Measurements from ENCODE around the gene VAV1. TPM values are rescaled to one million over a fixed set of nuclear protein-coding genes. Genes with fewer than 3 reads are reported as not detected.
"Not testable (repeated sequence)": the region's sequence is repeated elsewhere in the genome, so short reads cannot be mapped to it uniquely, and the experiment has no call there.

The VAV1 gene
- total and polyA plus RNA-seq, 2 donors (not counting 3 experiments of a cell fraction or from before 2014, with no cell fraction given): not detected

DNA sequence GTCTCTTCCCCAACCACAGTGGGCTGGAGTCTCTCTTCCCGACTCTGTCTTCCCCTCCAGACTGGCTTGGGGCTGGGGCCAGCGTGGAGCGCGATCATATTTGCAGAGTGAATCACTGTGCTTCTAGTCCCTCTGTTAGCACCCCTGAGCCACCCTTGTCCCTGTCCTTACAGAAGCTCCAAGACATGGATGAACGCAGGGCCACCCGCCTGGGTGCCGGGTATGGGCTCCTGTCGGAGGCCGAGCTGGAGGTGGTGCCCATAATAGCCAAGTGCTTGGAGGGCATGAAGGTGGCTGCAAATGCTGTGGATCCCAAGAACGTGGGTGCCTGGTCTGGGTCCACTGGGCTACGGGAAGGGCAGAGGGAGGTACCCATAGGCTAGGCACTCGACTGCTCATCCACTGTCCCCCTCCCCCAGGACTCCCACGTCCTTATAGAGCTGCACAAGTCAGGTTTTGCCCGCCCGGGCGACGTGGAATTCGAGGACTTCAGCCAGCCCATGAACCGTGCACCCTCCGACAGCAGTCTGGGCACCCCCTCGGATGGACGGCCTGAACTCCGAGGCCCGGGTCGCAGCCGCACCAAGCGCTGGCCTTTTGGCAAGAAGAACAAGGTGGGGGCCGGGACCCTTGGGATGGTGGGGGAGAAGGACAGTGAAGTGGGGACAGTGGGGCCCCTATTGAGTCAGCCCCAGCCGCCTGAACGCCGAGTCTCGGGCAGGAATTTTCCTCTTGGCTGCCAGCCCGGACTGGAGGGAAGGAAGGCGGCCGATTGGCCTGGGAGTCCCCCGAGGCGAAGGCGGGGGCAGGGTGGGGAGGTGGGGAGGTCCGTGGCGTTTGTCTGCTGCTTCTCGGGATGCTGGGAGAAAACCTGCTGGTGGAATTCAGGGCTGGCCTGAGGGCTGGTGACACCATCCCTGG is 27.9 kb upstream of the VAV1 start:
- peak; percentile 91 for FAIRE-seq

DNA sequence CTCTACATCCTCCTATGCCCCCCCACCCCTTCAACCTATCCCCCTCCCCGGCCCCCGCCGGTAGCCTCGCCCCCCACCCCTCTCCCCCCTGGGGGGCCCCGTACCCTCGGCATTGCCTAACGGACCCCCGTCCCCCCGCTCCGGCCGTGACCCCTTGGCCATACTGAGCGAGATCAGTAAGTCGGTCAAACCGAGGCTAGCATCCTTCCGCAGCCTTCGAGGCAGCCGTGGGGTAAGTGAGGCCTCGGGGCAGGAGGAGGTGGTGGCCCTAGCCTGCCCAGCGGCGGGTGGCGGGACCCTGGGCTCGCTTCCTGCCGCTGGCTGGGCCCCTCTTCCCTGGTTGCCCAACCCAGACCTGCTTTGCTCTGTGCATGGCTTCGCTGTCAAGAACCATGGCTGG is 26.5 kb upstream of the VAV1 start:
- Histone ChIP-seq H3K4me1 (ENCODE audit: control insufficient read depth, extremely low read depth, insufficient read depth, low read length) (peaks cover 26% of the 10 kb centered on the region), H3K9me3 (replicated peaks; ENCODE audit: control insufficient read depth, insufficient read depth, low read length) (no peaks in the 10 kb centered on the region), H4K20me1 (replicated peaks; ENCODE audit: control insufficient read depth, extremely low read depth, insufficient read depth, low read length) (no peaks in the 10 kb centered on the region), H3K9ac (replicated peaks; ENCODE audit: extremely low read depth, insufficient read depth, low read length) (no peak overlapping the region), H3K36me3 (ENCODE audit: control insufficient read depth in 2 of 2, extremely low read depth in 1 of 2, insufficient read depth in 2 of 2, low read length in 2 of 2) (peaks cover 9 to 35% of the 10 kb centered on the region in 2 experiments), H3K4me3 (replicated peaks in 1 of 3; ENCODE audit: insufficient read depth in 1 of 3, low read depth in 1 of 3, low read length in 3 of 3) (no peak overlapping the region), H3K9me1 (replicated peaks; ENCODE audit: control insufficient read depth, extremely low read depth, insufficient read depth, low read length) (no peaks in the 10 kb centered on the region), H2AFZ (ENCODE audit: low read depth, low read length) (no peak overlapping the region), H3K27ac (ENCODE audit: insufficient read depth, low read depth, low read length) (no peak overlapping the region), H3K27me3 (ENCODE audit: control insufficient read depth in 2 of 2, insufficient read depth in 2 of 2, low read length in 2 of 2) (no peaks in the 10 kb centered on the region), H3K79me2 (ENCODE audit: control insufficient read depth, insufficient read depth, low read length) (peaks cover 24% of the 10 kb centered on the region), H3K4me2 (ENCODE audit: insufficient read depth, low read length) (no peak overlapping the region)
- TF ChIP-seq FOS (IDR thresholded peaks at IDR 0.05; ENCODE audit: borderline replicate concordance, insufficient read depth, low read length): no peak
- TF ChIP-seq POLR2AphosphoS5 (IDR thresholded peaks at IDR 0.05; ENCODE audit: insufficient read depth, low read depth, low read length): no peak
- TF ChIP-seq, protein P1, sequence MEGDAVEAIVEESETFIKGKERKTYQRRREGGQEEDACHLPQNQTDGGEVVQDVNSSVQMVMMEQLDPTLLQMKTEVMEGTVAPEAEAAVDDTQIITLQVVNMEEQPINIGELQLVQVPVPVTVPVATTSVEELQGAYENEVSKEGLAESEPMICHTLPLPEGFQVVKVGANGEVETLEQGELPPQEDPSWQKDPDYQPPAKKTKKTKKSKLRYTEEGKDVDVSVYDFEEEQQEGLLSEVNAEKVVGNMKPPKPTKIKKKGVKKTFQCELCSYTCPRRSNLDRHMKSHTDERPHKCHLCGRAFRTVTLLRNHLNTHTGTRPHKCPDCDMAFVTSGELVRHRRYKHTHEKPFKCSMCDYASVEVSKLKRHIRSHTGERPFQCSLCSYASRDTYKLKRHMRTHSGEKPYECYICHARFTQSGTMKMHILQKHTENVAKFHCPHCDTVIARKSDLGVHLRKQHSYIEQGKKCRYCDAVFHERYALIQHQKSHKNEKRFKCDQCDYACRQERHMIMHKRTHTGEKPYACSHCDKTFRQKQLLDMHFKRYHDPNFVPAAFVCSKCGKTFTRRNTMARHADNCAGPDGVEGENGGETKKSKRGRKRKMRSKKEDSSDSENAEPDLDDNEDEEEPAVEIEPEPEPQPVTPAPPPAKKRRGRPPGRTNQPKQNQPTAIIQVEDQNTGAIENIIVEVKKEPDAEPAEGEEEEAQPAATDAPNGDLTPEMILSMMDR (IDR thresholded peaks at IDR 0.05; ENCODE audit: extremely low read depth in 1 of 2, insufficient read depth in 1 of 2, low read depth in 1 of 2, low read length in 2 of 2): no peak
- TF ChIP-seq EZH2 (IDR thresholded peaks at IDR 0.05; ENCODE audit: borderline replicate concordance, low read depth, low read length, severe bottlenecking): no peak
- dilution Hi-C loops (cut with MboI; ENCODE audit: extremely low pct_ligation_motif_present, low sequenced_read_pairs) (no loop called here), intact Hi-C loops (cut with micrococcal nuclease) (loop anchor here (1.0 kb wide), 1 partner anchor 7 kb away; no protein-coding TSS in a partner anchor)
- FAIRE-seq: no peak
- no TSS peak for BruUV-seq (replicated peaks)
- ChIA-PET POLR2A (no interaction called here), CTCF (no interaction called here)
- DNase-seq (ENCODE audit: low read depth, low spot score): no peak

More for the DNA sequence above, 27.9 kb upstream of the VAV1 start:
- peak; percentile 78 for DNase-seq (ENCODE audit: low read depth, low spot score)
- H4K20me1 ChIP-seq (replicated peaks; ENCODE audit: control insufficient read depth, extremely low read depth, insufficient read depth, low read length): no peaks in the 10 kb centered on the region
- H3K9me3 ChIP-seq (replicated peaks; ENCODE audit: control insufficient read depth, insufficient read depth, low read length): no peaks in the 10 kb centered on the region
- H3K27ac ChIP-seq (ENCODE audit: insufficient read depth, low read depth, low read length): peak overlapping the region; percentile 70
- H3K9me1 ChIP-seq (replicated peaks; ENCODE audit: control insufficient read depth, extremely low read depth, insufficient read depth, low read length): no peaks in the 10 kb centered on the region
- peaks cover 9 to 30% of the 10 kb centered on the region in 2 experiments for H3K36me3 ChIP-seq (ENCODE audit: control insufficient read depth in 2 of 2, extremely low read depth in 1 of 2, insufficient read depth in 2 of 2, low read length in 2 of 2)
- H2AFZ ChIP-seq (ENCODE audit: low read depth, low read length): no peak overlapping the region
- no peak overlapping the region for H3K4me3 ChIP-seq (replicated peaks in 1 of 3; ENCODE audit: insufficient read depth in 1 of 3, low read depth in 1 of 3, low read length in 3 of 3)
- no peaks in the 10 kb centered on the region for H3K27me3 ChIP-seq (ENCODE audit: control insufficient read depth in 2 of 2, insufficient read depth in 2 of 2, low read length in 2 of 2)
- peak overlapping the region; percentile 17 for H3K9ac ChIP-seq (replicated peaks; ENCODE audit: extremely low read depth, insufficient read depth, low read length)
- intact Hi-C loops (cut with micrococcal nuclease) (loop anchor here (1.0 to 5.0 kb wide), 2 partner anchors 9 to 1832 kb away; no protein-coding TSS in a partner anchor), dilution Hi-C loops (cut with MboI; ENCODE audit: extremely low pct_ligation_motif_present, low sequenced_read_pairs) (no loop called here)
- TF ChIP-seq MYC (IDR thresholded peaks at IDR 0.05; ENCODE audit: low read depth, low read length): no peak
- TF ChIP-seq POLR2A (IDR thresholded peaks at IDR 0.05; ENCODE audit: low read depth, low read length): no peak
- TF ChIP-seq FOS (IDR thresholded peaks at IDR 0.05; ENCODE audit: borderline replicate concordance, insufficient read depth, low read length): peak; percentile 44
- TF ChIP-seq POLR2AphosphoS5 (IDR thresholded peaks at IDR 0.05; ENCODE audit: insufficient read depth, low read depth, low read length): peak; percentile 69
- peaks cover 37% of the 10 kb centered on the region for H3K79me2 ChIP-seq (ENCODE audit: control insufficient read depth, insufficient read depth, low read length)
- POLR2A ChIA-PET: no interaction called here
- CTCF ChIA-PET: interaction anchor here (1.4 to 1.5 kb wide), 3 partner anchors 59 to 228 kb away, joined by 4 to 6 read pairs (median 4); no protein-coding TSS in a partner anchor
- H3K4me2 ChIP-seq (ENCODE audit: insufficient read depth, low read length): peak overlapping the region; percentile 5
- H3K4me1 ChIP-seq (ENCODE audit: control insufficient read depth, extremely low read depth, insufficient read depth, low read length): peaks cover 26% of the 10 kb centered on the region
- BruUV-seq (replicated peaks): no TSS peak

DNA sequence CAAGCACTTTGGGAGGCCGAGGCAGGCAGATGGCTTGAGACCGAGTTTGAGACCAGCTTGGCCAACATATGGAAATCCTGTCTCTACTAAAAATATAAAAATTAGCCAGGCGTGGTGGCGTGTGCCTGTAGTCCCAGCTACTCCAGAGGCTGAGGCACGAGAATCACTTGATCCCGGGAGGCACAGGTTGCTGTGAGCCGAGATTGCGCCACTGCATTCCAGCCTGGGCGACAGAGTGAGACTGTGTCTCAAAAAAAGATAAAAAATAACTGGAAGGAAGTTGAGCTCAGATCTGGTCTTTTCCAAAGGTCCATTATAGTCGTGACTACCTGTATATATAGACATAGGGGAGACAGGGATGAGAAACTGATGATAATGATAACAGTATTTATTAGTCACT is 24.0 kb upstream of the VAV1 start:
- POLR2A ChIA-PET; H3K9me1 ChIP-seq (replicated peaks; ENCODE audit: control insufficient read depth, extremely low read depth, insufficient read depth, low read length); H3K9ac ChIP-seq (replicated peaks; ENCODE audit: extremely low read depth, insufficient read depth, low read length); H3K79me2 ChIP-seq (ENCODE audit: control insufficient read depth, insufficient read depth, low read length); H3K4me2 ChIP-seq (ENCODE audit: insufficient read depth, low read length); H2AFZ ChIP-seq (ENCODE audit: low read depth, low read length); CTCF ChIA-PET; BruUV-seq (replicated peaks); H3K27me3 ChIP-seq (ENCODE audit: control insufficient read depth in 2 of 2, insufficient read depth in 2 of 2, low read length in 2 of 2); H3K9me3 ChIP-seq (replicated peaks; ENCODE audit: control insufficient read depth, insufficient read depth, low read length); dilution Hi-C loops (cut with MboI; ENCODE audit: extremely low pct_ligation_motif_present, low sequenced_read_pairs); DNase-seq (ENCODE audit: low read depth, low spot score); H3K4me3 ChIP-seq (replicated peaks in 1 of 3; ENCODE audit: insufficient read depth in 1 of 3, low read depth in 1 of 3, low read length in 3 of 3); H4K20me1 ChIP-seq (replicated peaks; ENCODE audit: control insufficient read depth, extremely low read depth, insufficient read depth, low read length); FAIRE-seq; H3K27ac ChIP-seq (ENCODE audit: insufficient read depth, low read depth, low read length); intact Hi-C loops (cut with micrococcal nuclease): not testable (repeated sequence)
- Histone ChIP-seq H3K4me1 (ENCODE audit: control insufficient read depth, extremely low read depth, insufficient read depth, low read length) (peaks cover 27% of the 10 kb centered on the region), H3K36me3 (ENCODE audit: control insufficient read depth in 2 of 2, extremely low read depth in 1 of 2, insufficient read depth in 2 of 2, low read length in 2 of 2) (peaks cover 9 to 33% of the 10 kb centered on the region in 2 experiments)
